ENCODE data around the gene MMAB.

- TF ChIP-seq CTCF (IDR thresholded peaks at IDR 0.05), result no peak
- TF ChIP-seq POLR2A (IDR thresholded peaks at IDR 0.05; ENCODE audit: low read depth), result no peak
- no peak for TF ChIP-seq POLR2AphosphoS5 (IDR thresholded peaks at IDR 0.05)
- no peak for TF ChIP-seq EP300 (IDR thresholded peaks at IDR 0.05)
Observed at GRCh38 chr12:109580684-109581333, 7.5 kb upstream of the MMAB start.

All from esophagus muscularis mucosa (tissue), 4 donors.